ENCODE results near the gene CCDC107. TPM values are rescaled to one million over a fixed set of nuclear protein-coding genes. Genes with fewer than 3 reads are reported as not detected.

The CCDC107 gene
- polyA plus RNA-seq (2011; rRNA removed) (11.0 and 13.3 TPM in 2 replicates), polyA plus RNA-seq (2017; fragmentation: RNase III; extraction: RNeasy Plus Mini Kit Qiagen cat#74134 plus additional on column Dnase treatment) (20.4 to 21.9 TPM (median 20.7 TPM) in 3 replicates), polyA minus RNA-seq (2011; rRNA and poly(A)+ RNA removed) (6.2 and 9.3 TPM in 2 replicates)
- polyA plus RNA-seq (2012; cell fraction: cytosol; rRNA removed): 24.8 and 25.7 TPM in 2 replicates
- polyA plus RNA-seq (2012; cell fraction: nucleus; rRNA removed): 16.2 and 17.0 TPM in 2 replicates

- POLR2A ChIA-PET: interaction anchor here (0.5 to 3.1 kb wide), 13 partner anchors 9 to 578 kb away, joined by 3 to 38 read pairs (median 5); partner anchors contain the start of genes CREB3, FANCG, GBA2 and RGP1
- CTCF ChIA-PET: interaction anchor here (0.6 to 21.5 kb wide), 26 partner anchors 11 to 287 kb away, joined by 3 to 498 read pairs (median 5); partner anchors contain the start of genes CA9, CREB3, MSMP and RUSC2
- Histone ChIP-seq H3K27ac (peak within 1 kb of the TSS; percentile 93 to 98), H3K4me3 (peak within 1 kb of the TSS; percentile 68), H3K9me3 (no peaks in the 10 kb centered on the region), H3K4me1 (peaks cover 22% of the 10 kb centered on the region), H3K4me2 (peak within 1 kb of the TSS; percentile 83)
- TF ChIP-seq RFX5 (IDR thresholded peaks at IDR 0.05) (no peak), RAD21 (conservative IDR thresholded peaks at IDR 0.05 in 1 of 2, IDR thresholded peaks at IDR 0.05 in 1 of 2) (peak; percentile 41 to 63; a peak in 4 of 5 replicates), POLR2A (IDR thresholded peaks at IDR 0.05; ENCODE audit: low read length) (peak; percentile 94), JUN (IDR thresholded peaks at IDR 0.05) (peak in 1 of 2 experiments; percentile 56; a peak in 2 of 5 replicates), EHF (CRISPR knock-in tag; IDR thresholded peaks at IDR 0.05) (no peak), MAZ (IDR thresholded peaks at IDR 0.05; ENCODE audit: borderline replicate concordance, low read depth, low read length) (no peak), SMC3 (IDR thresholded peaks at IDR 0.05) (peak; percentile 42; the same call in 2 of the 3 replicates), USF2 (IDR thresholded peaks at IDR 0.05) (no peak), PHF8 (IDR thresholded peaks at IDR 0.05; ENCODE audit: borderline replicate concordance, low read depth) (peak; percentile 58; the same call in 1 of the 2 replicates), CTCF (IDR thresholded peaks at IDR 0.05) (peak; percentile 57), HMGXB4 (CRISPR knock-in tag; IDR thresholded peaks at IDR 0.05; ENCODE audit: borderline replicate concordance) (peak; percentile 94), BCL3 (IDR thresholded peaks at IDR 0.05) (peak; percentile 40; the same call in 1 of the 3 replicates), FOSL2 (IDR thresholded peaks at IDR 0.05) (no peak), FOSL2 (CRISPR knock-in tag; IDR thresholded peaks at IDR 0.05) (peak; percentile 4; the same call in 1 of the 2 replicates), HOXA7 (CRISPR knock-in tag; IDR thresholded peaks at IDR 0.05) (peak; percentile 22; the same call in 1 of the 2 replicates), TFCP2L1 (CRISPR knock-in tag; IDR thresholded peaks at IDR 0.05) (peak; percentile 20; the same call in 1 of the 2 replicates), HOXB5 (CRISPR knock-in tag; IDR thresholded peaks at IDR 0.05) (peak; percentile 38; the same call in 1 of the 2 replicates)
- no peak for FAIRE-seq
- peak; percentile 79 to 86 for DNase-seq (ENCODE audit: low read depth in 1 of 2, low spot score in 1 of 2)
- WGBS (ENCODE audit: missing lambda C conversion rate): under 1% methylated on average over 28 of the region's 67 CpGs
- ATAC-seq: peak; percentile 74 to 80
These were observed at the start of gene CCDC107 for GRCh38 chr9:35658137-35658967. CCDC107 (plus strand) TSS chr9:35658292; CDS start chr9:35658380, 88 bp downstream.

Measured in A549 (cell line).